Activated CD4-positive, alpha-beta T cell treated with anti-CD3 and anti-CD28 coated beads, Interleukin-2, amount 10 ng/mL, durations not matched to agents 24 days and 14 days (primary cell): ENCODE data around the gene CDH24. TPM values are rescaled to one million over a fixed set of nuclear protein-coding genes. Genes with fewer than 3 reads are reported as not detected.

Experiments
- DNase-seq: peaks from one replicate; pipeline ENCODE4 v3.0.0; 2022
- H3K27ac Mint-ChIP-seq: one replicate; pipeline ENCODE4 v1.8.0; 2022; ENCODE audit warnings: mild to moderate bottlenecking, mixed read lengths
- H3K27me3 Mint-ChIP-seq: one replicate; pipeline ENCODE4 v1.8.0; 2022; ENCODE audit warnings: mixed read lengths
- H3K36me3 Mint-ChIP-seq: one replicate; pipeline ENCODE4 v1.8.0; 2022; ENCODE audit warnings: low read depth, mild to moderate bottlenecking, mixed read lengths
- H3K4me1 Mint-ChIP-seq: one replicate; pipeline ENCODE4 v1.8.0; 2021; ENCODE audit warnings: mixed read lengths
- H3K4me3 Mint-ChIP-seq: one replicate; pipeline ENCODE4 v1.8.0; 2022; ENCODE audit warnings: mild to moderate bottlenecking, moderate library complexity, mixed read lengths
- H3K9me3 Mint-ChIP-seq: one replicate; pipeline ENCODE4 v1.8.0; 2021; ENCODE audit warnings: mixed read lengths
- intact Hi-C: fragments of 100-400 bp; cut with micrococcal nuclease; formaldehyde crosslinking; loops from one replicate; pipeline ENCODE4 v1.15.1; 2023
- total RNA-seq: library from RNA; stranded (reverse); gene quantifications from 2 replicates; pipeline ENCODE4 v1.2.3, GENCODE V29; 2022

Gene CDH24
- total RNA-seq, result 1.6 and 1.7 TPM in 2 replicates

GRCh38 chr14:23056956-23057756, at the start of gene CDH24:
TSS of gene CDH24 (minus strand) at chr14:23057520. CDS start at chr14:23055733, 1,787 bp downstream.
- Mint-ChIP-seq H3K4me1 (peaks cover 17% of the 10 kb centered on the region), H3K27ac (peak within 1 kb of the TSS; percentile 64), H3K36me3 (peaks cover 19% of the 10 kb centered on the region), H3K27me3 (peaks cover 8% of the 10 kb centered on the region), H3K4me3 (peak within 1 kb of the TSS; percentile 85), H3K9me3 (no peaks in the 10 kb centered on the region)
- DNase-seq, result peak; percentile 94
- intact Hi-C loops, result loop anchor here (2.0 to 5.0 kb wide), 3 partner anchors 22 to 128 kb away; partner anchors contain the start of genes PRMT5 and PSMB5

GRCh38 chr14:23106747-23107045, 49.4 kb upstream of the CDH24 start:
- Mint-ChIP-seq H3K36me3 (no peaks in the 10 kb centered on the region), H3K9me3 (no peaks in the 10 kb centered on the region), H3K27me3 (peaks cover 2% of the 10 kb centered on the region), H3K4me3 (no peak overlapping the region), H3K4me1 (no peaks in the 10 kb centered on the region), H3K27ac (no peak overlapping the region)
- no peak for DNase-seq
- intact Hi-C loops, result no loop called here

- intact Hi-C loops, result no loop called here
- Mint-ChIP-seq H3K4me1 (no peaks in the 10 kb centered on the region), H3K27me3 (peaks cover 2% of the 10 kb centered on the region), H3K36me3 (no peaks in the 10 kb centered on the region), H3K27ac (no peak overlapping the region), H3K4me3 (no peak overlapping the region), H3K9me3 (no peaks in the 10 kb centered on the region)
- DNase-seq, result no peak
These were observed 48.1 kb upstream of the CDH24 start for GRCh38 chr14:23105348-23105824.

GRCh38 chr14:23104591-23105347, 47.4 kb upstream of the CDH24 start, which contains the start of gene CIROP:
TSS of gene CIROP (minus strand) at chr14:23104989. CDS start at chr14:23104920, 69 bp downstream.
- Mint-ChIP-seq H3K27me3 (peaks cover 2% of the 10 kb centered on the region), H3K4me1 (no peaks in the 10 kb centered on the region), H3K4me3 (no peak within 1 kb of the TSS), H3K9me3 (no peaks in the 10 kb centered on the region), H3K36me3 (no peaks in the 10 kb centered on the region), H3K27ac (no peak within 1 kb of the TSS)
- intact Hi-C loops, result no loop called here
- no peak for DNase-seq

- no peak overlapping the region for H3K27ac Mint-ChIP-seq
- H3K4me1 Mint-ChIP-seq, result no peaks in the 10 kb centered on the region
- no peaks in the 10 kb centered on the region for H3K9me3 Mint-ChIP-seq
- DNase-seq, result no peak
- H3K27me3 Mint-ChIP-seq, result peaks cover 2% of the 10 kb centered on the region
- H3K4me3 Mint-ChIP-seq, result no peak overlapping the region
- intact Hi-C loops, result no loop called here
- H3K36me3 Mint-ChIP-seq, result peaks cover 3% of the 10 kb centered on the region
These were observed 46.8 kb upstream of the CDH24 start for GRCh38 chr14:23104070-23104590.

- Mint-ChIP-seq H3K4me3 (no peak overlapping the region), H3K27me3 (peaks cover 2% of the 10 kb centered on the region), H3K4me1 (no peaks in the 10 kb centered on the region), H3K9me3 (no peaks in the 10 kb centered on the region), H3K27ac (no peak overlapping the region), H3K36me3 (peaks cover 8% of the 10 kb centered on the region)
- intact Hi-C loops, result no loop called here
- DNase-seq, result no peak
These were observed 46.3 kb upstream of the CDH24 start for GRCh38 chr14:23103581-23103980.

GRCh38 chr14:23102801-23103200, 45.5 kb upstream of the CDH24 start:
- intact Hi-C loops, result no loop called here
- H3K36me3 Mint-ChIP-seq, result peaks cover 11% of the 10 kb centered on the region
- H3K4me1 Mint-ChIP-seq, result no peaks in the 10 kb centered on the region
- peaks cover 2% of the 10 kb centered on the region for H3K27me3 Mint-ChIP-seq
- DNase-seq, result no peak
- no peaks in the 10 kb centered on the region for H3K9me3 Mint-ChIP-seq
- no peak overlapping the region for H3K27ac Mint-ChIP-seq
- H3K4me3 Mint-ChIP-seq, result no peak overlapping the region

GRCh38 chr14:23101986-23102625, 44.8 kb upstream of the CDH24 start:
- Mint-ChIP-seq H3K27ac (no peak overlapping the region), H3K9me3 (no peaks in the 10 kb centered on the region), H3K27me3 (peaks cover 2% of the 10 kb centered on the region), H3K36me3 (peaks cover 18% of the 10 kb centered on the region), H3K4me3 (no peak overlapping the region), H3K4me1 (peaks cover 6% of the 10 kb centered on the region)
- no peak for DNase-seq
- intact Hi-C loops, result no loop called here

GRCh38 chr14:23101213-23101970, 44.1 kb upstream of the CDH24 start:
- H3K4me1 Mint-ChIP-seq, result peaks cover 13% of the 10 kb centered on the region
- no peak overlapping the region for H3K4me3 Mint-ChIP-seq
- DNase-seq, result no peak
- intact Hi-C loops, result no loop called here
- H3K36me3 Mint-ChIP-seq, result peaks cover 22% of the 10 kb centered on the region
- H3K9me3 Mint-ChIP-seq, result no peaks in the 10 kb centered on the region
- no peak overlapping the region for H3K27ac Mint-ChIP-seq
- H3K27me3 Mint-ChIP-seq, result peaks cover 2% of the 10 kb centered on the region

- H3K4me1 Mint-ChIP-seq, result peaks cover 13% of the 10 kb centered on the region
- no peak overlapping the region for H3K4me3 Mint-ChIP-seq
- no peaks in the 10 kb centered on the region for H3K27me3 Mint-ChIP-seq
- intact Hi-C loops, result loop anchor here (5.0 to 10.0 kb wide), 2 partner anchors 188 to 455 kb away; partner anchors contain the start of genes HOMEZ, THTPA and ZFHX2
- no peak overlapping the region for H3K27ac Mint-ChIP-seq
- no peaks in the 10 kb centered on the region for H3K9me3 Mint-ChIP-seq
- no peak for DNase-seq
- peaks cover 22% of the 10 kb centered on the region for H3K36me3 Mint-ChIP-seq
These were observed 42.0 kb upstream of the CDH24 start for GRCh38 chr14:23099212-23099861.

- H3K36me3 Mint-ChIP-seq, result peaks cover 29% of the 10 kb centered on the region
- H3K27me3 Mint-ChIP-seq, result no peaks in the 10 kb centered on the region
- peaks cover 22% of the 10 kb centered on the region for H3K4me1 Mint-ChIP-seq
- H3K9me3 Mint-ChIP-seq, result no peaks in the 10 kb centered on the region
- H3K27ac Mint-ChIP-seq, result no peak overlapping the region
- no peak for DNase-seq
- intact Hi-C loops, result loop anchor here (5.0 to 10.0 kb wide), 2 partner anchors 190 to 457 kb away; partner anchors contain the start of genes HOMEZ, THTPA and ZFHX2
- no peak overlapping the region for H3K4me3 Mint-ChIP-seq
These were observed 40.5 kb upstream of the CDH24 start for GRCh38 chr14:23097786-23098185.

GRCh38 chr14:23095196-23096108, 38.1 kb upstream of the CDH24 start, which contains the start of gene C14orf119:
TSS of gene C14orf119 (plus strand) at chr14:23095505. CDS start at chr14:23097659, 2,154 bp downstream.
- Mint-ChIP-seq H3K4me3 (no peak within 1 kb of the TSS), H3K4me1 (peaks cover 29% of the 10 kb centered on the region), H3K9me3 (no peaks in the 10 kb centered on the region), H3K27ac (no peak within 1 kb of the TSS), H3K27me3 (no peaks in the 10 kb centered on the region), H3K36me3 (peaks cover 39% of the 10 kb centered on the region)
- intact Hi-C loops, result loop anchor here (1.0 to 10.0 kb wide), 7 partner anchors 24 to 459 kb away; partner anchors contain the start of genes HOMEZ, PABPN1, RBM23 and THTPA
- peak; percentile 100 for DNase-seq
